Smooth muscle cell of bladder (primary cell): ENCODE data around the gene ZNF578. TPM values are rescaled to one million over a fixed set of nuclear protein-coding genes. Genes with fewer than 3 reads are reported as not detected.

Source experiments
- total RNA-seq: library from RNA; depleted of rRNA; stranded (reverse); fragments of >200 nt; gene quantifications from 2 replicates; pipeline ENCODE4 v1.2.3, GENCODE V29; 2014

ZNF578 gene
- 3.1 and 3.4 TPM in 2 replicates for total RNA-seq

GRCh38 chr19:52453324-52454094 lies at the start of gene ZNF578:
Gene ZNF578, plus strand, starts transcription at chr19:52453553. Its CDS starts 48,293 bp downstream, at chr19:52501846.

GRCh38 chr19:52428937-52429336 lies 24.4 kb upstream of the ZNF578 start, which contains the start of gene ZNF534:
Gene ZNF534, plus strand, starts transcription at chr19:52429148. Its CDS starts 2,327 bp downstream, at chr19:52431475.

GRCh38 chr19:52527134-52527955 lies 74.0 kb downstream of the ZNF578 start, which contains the start of gene ZNF808:
Gene ZNF808, plus strand, starts transcription at chr19:52527668. Its CDS starts 15,617 bp downstream, at chr19:52543285.

Other genes starting within 250 kb of the ZNF578 start
- gene ZNF766, start 184.0 kb upstream of the ZNF578 start, total RNA-seq = 8.4 and 11.6 TPM in 2 replicates
- 4.6 and 6.1 TPM in 2 replicates for gene ZNF480, start 156.4 kb upstream of the ZNF578 start, total RNA-seq
- gene ZNF610, start 117.3 kb upstream of the ZNF578 start, total RNA-seq = 2.3 and 3.6 TPM in 2 replicates
- gene ZNF880, start 83.6 kb upstream of the ZNF578 start, total RNA-seq = 33.1 and 37.4 TPM in 2 replicates
- 23.9 and 29.4 TPM in 2 replicates for gene ZNF528, start 55.7 kb upstream of the ZNF578 start, total RNA-seq
- not detected in 2 replicates for gene ZNF534, start 24.4 kb upstream of the ZNF578 start, total RNA-seq
- 14.5 and 18.9 TPM in 2 replicates for gene ZNF808, start 74.1 kb downstream of the ZNF578 start, total RNA-seq
- gene ZNF701, start 116.7 kb downstream of the ZNF578 start, total RNA-seq = 10.4 and 12.0 TPM in 2 replicates
- gene ZNF83, start 184.8 kb downstream of the ZNF578 start, total RNA-seq = 41.7 and 42.2 TPM in 2 replicates